GM18498 (cell line): ENCODE results near the gene ARFGEF3.

ENCODE experiments used
- ATAC-seq: cut with Tn5 transposase; IDR thresholded peaks from one replicate; pipeline ENCODE4 v1.9.1; 2021; ENCODE audit warnings: mild to moderate bottlenecking, moderate library complexity; ENCODE audit not compliant: unreplicated experiment

ARFGEF3 gene

DNA sequence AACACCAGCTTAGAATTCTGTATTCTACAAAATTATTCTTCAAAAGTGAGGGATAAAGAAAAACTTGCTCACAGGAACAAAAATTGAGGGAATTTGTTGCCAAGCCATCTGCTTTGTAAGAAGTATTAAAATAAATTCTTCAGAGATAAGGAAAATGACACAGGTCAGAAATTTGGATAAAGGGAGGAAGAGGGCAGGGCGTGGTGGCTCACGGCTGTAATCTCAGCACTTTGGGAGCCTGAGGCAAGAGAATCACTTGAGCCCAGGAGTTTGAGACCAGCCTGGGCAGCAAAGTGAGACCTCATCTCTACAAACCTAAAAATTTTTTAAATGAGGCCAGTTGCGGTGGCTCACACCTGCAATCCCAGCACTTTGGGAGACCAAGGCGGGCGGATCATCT is 227.8 kb downstream of the ARFGEF3 start:
- ATAC-seq, result no peak
